Stimulated activated CD8-positive, alpha-beta memory T cell treated with anti-CD3 and anti-CD28 coated beads, Interleukin-15, amount 100 ng/mL, for 4 hours (primary cell): ENCODE data around the gene AAMP.
"Not testable (repeated sequence)": the region's sequence is repeated elsewhere in the genome, so short reads cannot be mapped to it uniquely, and the experiment has no call there.

ENCODE experiments used
- DNase-seq, 2 donors: peaks; one replicate each; pipeline ENCODE4 v3.0.0-alpha.2; 2020; ENCODE audit warnings: low read depth in 2 of 2

Gene AAMP

DNA sequence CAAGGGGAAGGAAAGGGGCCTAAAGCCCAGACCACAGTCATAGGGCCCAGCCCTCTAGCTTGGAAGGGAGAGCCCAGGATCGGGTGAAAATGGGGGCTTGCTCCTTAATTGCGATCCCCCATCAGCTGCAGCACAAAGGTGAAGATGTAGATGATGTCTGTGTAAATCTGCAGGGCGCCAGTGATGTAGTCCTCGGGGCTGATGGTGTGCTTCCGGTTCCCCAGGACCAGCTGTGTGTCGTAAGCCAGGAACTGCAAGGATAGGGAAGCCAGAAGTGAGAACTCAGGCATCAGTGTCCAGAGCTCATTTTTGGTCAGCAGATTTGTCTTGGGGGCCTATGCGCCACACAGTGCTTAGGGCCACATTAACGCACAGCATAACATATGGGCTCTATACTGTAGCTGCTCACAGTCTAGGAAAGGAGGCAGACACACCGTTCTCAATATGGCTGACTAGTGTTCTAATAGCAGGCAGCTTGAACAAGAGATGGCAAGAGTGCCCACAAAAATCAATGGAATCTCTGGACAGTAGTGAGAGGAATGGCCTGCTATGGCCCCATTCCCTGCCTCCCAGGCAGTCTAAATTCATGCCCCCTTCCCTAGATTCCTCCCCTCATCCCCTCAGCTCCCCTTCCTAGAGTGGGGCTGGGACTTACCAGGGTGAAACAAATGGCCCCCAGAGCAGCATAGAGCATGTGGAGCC is 5.6 kb upstream of the AAMP start:
- no peak for DNase-seq

DNA sequence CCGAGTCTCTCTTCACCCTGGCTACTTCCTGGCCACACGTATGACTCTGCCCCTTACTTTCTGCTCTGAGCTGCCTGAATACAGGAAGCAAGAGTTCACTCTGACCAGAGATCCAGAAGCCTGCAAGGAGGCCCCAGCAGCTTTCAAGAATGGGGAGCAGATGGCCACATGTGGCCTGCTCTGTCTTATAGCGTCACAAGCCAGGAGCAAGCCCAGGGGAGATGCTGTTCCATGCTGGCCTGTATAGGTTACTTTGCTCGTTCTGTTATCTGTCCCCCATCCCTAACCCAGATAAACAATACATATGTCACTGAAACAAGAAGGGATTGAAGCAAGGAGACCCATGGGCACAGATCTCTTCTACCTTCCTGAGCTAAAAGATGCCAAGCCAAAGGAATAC is 4.6 kb upstream of the AAMP start:
- DNase-seq, result no peak

DNA sequence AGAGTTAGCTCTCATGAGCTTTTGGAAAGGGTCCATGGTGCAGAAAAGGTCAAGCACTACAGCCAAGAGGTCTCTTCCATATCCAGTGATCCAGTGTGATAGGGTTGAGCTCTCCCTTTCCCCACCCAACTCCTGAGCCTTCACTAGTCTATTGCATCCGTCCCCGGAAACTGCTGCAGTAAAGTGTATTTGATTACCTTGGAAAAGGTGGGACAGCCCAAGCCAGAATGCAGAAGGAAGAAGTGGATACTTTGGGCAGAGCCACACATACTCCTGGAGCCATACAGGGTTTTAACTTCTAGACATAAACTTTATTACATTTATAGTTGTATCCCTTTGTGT is 3.9 kb upstream of the AAMP start:
- no peak for DNase-seq

DNA sequence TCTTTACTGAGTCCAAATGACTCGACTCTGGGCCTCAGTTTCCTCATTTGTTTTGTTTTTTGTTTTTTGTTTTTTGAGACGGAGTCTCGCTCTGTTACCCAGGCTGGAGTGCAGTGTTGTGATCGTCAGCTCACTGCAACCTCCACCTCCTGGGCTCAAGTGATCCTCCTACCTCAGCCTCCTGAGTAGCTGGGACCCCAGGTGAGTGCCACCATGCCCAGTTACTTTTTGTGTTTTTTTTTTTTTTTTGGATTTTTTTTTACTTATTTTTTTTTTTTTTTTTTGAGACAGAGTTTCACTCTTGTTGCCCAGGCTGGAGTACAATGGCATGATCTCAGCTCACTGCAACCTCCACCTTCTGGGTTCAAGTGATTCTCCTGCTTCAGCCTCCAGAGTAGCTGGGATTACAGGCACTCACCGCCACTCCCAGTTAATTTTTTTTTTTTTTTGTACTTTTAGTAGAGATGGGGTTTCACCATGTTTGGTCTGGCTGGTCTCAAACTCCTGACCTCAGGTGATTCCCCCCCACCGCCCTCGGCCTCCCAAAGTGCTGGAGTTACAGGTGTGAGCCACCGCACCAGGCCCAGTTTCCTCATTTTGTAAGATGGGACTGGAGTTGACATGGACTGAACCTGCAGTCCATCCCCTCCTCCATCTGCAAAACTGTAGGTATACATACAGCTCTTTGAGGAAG is 3.4 kb upstream of the AAMP start:
- DNase-seq, result not testable (repeated sequence)

DNA sequence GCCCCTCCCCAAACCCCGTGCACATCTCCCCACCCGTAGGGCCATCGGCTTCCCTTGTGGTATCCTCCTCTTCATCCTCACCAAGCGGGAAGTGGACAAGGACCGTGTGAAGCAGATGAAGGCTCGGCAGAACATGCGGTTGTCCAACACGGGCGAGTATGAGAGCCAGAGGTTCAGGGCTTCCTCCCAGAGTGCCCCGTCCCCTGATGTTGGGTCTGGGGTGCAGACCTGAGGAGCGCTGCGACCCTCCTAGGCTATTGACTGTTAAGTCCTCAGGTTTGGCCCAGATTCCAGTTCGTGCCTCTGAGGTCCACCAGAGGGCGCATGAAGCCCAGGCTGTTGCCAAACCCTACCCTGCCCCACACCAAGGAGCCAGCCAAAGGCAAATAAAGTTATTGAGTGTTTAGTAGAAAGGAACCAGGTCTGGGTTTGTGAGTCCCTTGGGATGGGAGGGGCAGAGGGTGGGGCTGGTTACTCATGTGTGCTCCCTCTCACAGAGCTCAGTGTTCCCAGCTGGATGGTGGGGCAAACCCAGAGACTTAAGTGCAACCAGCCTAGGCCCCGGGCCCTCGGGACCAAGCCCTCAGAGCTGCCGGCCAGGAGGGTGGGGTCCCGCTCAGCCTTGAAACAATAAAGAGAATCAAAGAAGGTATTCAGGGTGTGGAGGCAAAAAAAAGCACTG is 2.7 kb upstream of the AAMP start:
- peak; percentile 46 to 64 for DNase-seq

- DNase-seq, result no peak
Measured at GRCh38 chr2:218271865-218272530, 2.1 kb upstream of the AAMP start.

GRCh38 chr2:218271487-218271797 is 1.5 kb upstream of the AAMP start:
- DNase-seq, result no peak

GRCh38 chr2:218270721-218271486 is 967 bp upstream of the AAMP start:
- no peak for DNase-seq

GRCh38 chr2:218267259-218267658 is 2.7 kb downstream of the AAMP start:
- no peak for DNase-seq

GRCh38 chr2:218266316-218266979 is 3.5 kb downstream of the AAMP start:
- no peak for DNase-seq

DNA sequence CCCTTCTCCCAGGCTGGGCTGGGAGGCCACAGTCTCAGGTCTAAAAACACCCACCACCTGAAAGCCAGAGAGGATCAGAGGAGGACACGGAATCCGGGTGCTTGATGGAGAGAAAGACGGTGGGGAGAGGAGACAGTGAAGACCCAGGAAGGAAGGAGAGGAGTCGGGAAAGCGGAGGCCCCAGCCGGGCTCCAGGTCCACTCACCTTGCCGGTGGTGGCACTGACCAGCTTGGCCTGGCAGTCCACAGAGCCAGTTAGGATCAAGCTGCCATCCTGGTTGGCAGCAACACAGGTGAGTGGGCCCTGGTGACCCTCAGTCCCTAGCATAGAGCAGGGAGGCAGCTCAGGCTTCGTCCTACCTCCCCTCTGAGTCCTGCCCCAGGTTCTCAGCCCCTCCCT is 4.3 kb downstream of the AAMP start:
- no peak for DNase-seq

DNA sequence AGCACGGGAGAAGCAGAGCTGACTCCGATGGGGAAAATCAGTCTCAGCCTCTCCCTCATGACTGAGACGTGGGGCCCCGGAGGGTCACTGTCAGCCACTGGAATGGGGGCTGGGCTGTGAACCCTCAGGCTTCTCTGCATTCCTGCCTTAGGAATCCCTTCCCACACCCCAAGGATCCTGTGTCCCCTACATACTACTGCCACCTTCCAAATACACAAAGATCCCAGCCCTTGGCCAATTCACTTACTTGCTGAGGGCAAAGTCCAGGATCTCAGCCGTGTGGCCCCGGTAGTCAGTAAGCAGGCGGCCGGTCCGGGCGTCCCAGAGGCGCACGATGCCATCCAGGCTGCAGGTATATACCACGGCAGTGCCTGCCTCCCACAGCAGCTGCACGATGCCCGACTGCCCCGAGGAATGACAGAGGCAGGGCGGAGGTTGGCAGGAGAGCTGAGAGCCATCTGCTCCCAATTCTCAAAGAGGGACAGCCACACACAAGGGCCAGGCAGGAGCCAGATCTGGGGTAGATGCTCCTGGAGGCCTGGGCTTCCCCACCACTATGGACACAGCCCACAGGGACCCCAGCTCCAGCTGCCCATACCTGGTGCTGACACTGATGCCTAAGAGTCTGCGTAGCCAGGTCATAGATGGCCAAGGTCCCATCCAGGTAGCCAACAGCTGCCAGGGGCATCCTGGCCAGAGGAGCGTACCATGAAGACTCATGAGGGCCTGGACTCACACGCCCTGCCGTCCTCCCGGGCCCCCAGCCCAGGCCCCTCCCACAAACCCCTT is 5.0 kb downstream of the AAMP start:
- no peak for DNase-seq

DNA sequence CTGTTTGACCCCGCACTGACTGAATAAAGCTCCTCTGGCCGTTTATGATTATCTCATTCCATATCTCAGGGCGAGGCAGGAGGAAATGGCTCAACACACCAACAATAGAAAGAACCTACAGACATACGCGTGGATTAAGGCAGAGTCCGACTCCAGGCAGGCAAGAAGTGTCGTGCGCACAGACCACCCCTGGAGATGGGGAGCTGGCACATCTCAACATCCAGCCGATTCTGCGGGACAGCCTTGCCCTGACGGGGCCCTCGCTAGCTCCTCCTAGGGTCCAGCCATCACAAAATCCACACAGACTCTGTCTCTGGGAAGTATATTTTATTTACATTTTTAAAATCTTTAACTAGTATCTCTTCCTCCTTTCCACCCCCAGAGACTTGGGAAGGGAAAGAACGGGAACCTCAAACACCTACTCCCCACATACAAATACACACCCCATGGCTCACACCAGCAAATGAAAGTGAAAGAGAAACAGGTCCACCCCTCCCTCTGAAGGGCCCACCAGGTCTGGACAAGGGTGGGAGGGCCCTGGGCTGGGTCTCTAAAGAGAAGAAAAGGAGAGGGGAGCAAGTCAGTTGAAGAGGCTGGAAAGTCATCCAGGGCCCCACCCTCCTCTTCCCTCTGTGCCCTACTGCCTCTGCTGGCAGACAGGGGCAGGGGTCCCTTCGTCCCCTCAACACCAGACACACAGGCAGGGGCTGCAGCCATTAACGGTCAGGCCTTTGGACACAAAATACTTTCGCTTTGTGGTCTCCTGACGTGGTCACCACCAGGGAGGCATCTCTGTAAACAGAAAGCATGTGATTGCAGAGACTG is 5.9 kb downstream of the AAMP start:
- no peak for DNase-seq

GRCh38 chr2:218262631-218263586 is 7.0 kb downstream of the AAMP start:
- no peak for DNase-seq

DNA sequence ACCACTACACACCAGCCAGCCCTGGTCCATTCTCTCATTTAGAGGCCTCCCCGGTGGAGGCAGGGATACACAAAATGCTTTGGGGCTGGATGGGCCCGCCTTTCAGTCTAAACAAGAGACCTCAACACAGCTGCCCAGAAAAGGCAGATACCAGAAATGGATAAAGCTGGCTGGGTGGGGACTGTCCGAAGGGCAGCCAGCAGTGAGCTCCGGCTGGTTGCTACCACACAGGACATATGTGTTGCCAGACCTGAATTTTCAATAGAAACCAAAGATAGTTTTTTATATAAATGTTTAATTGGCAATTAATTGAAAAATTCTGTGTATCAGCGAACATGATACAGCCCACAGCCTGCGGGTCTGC is 7.7 kb downstream of the AAMP start:
- no peak for DNase-seq

- no peak for DNase-seq
Measured at GRCh38 chr2:218261423-218262236, 8.3 kb downstream of the AAMP start.

GRCh38 chr2:218260742-218261422 is 9.1 kb downstream of the AAMP start, which contains the start of gene GPBAR1:
GPBAR1 (plus strand) TSS chr2:218261015; CDS start chr2:218262725, 1,710 bp downstream.
- DNase-seq, result no peak
